Thoracic aorta (tissue), 2 donors: ENCODE results near the gene CLHC1. TPM values are rescaled to one million over a fixed set of nuclear protein-coding genes. Genes with fewer than 3 reads are reported as not detected.

ENCODE experiments used
- ATAC-seq: fragments of 150-250 bp; one replicate; pipeline ENCODE4 v1.8.0; 2017; ENCODE audit warnings: low read depth; ENCODE audit not compliant: insufficient number of reproducible peaks, low FRiP score
- DNase-seq: peaks from one replicate; pipeline ENCODE4 v3.0.0-alpha.2; 2020; ENCODE audit warnings: low spot score
- H3K27ac ChIP-seq, 2 donors: fragments of 200-600 bp; sonication (generic); 1 replicate in 1 of 2; 2 replicates in 1 of 2; pipeline ENCODE4 v1.5.1; 2016; ENCODE audit warnings: mild to moderate bottlenecking in 2 of 2, moderate library complexity in 2 of 2
- H3K27me3 ChIP-seq: fragments of 200-600 bp; sonication (generic); replicated peaks from 2 replicates; pipeline ENCODE4 v1.6.0; 2016; ENCODE audit warnings: mild to moderate bottlenecking; ENCODE audit not compliant: insufficient read depth
- H3K36me3 ChIP-seq: fragments of 200-600 bp; sonication (generic); one replicate; pipeline ENCODE4 v1.5.1; 2016
- H3K4me1 ChIP-seq, 2 donors: fragments of 200-600 bp; sonication (generic); 1 replicate in 1 of 2; 2 replicates in 1 of 2; pipeline versions ENCODE4 v1.5.1 to v1.6.0; 2016; ENCODE audit warnings: low read depth in 2 of 2, mild to moderate bottlenecking in 1 of 2; ENCODE audit not compliant: control insufficient read depth in 1 of 2
- H3K4me3 ChIP-seq: fragments of 200-600 bp; sonication (generic); 2 replicates; pipeline ENCODE4 v1.5.1; 2016; ENCODE audit warnings: mild to moderate bottlenecking
- H3K9me3 ChIP-seq: fragments of 200-600 bp; sonication (generic); 2 replicates; pipeline ENCODE4 v1.5.1; 2016
- CTCF ChIP-seq: fragments of 200-600 bp; sonication (generic); IDR thresholded peaks from one replicate; pipeline ENCODE4 v1.5.1; 2019; ENCODE audit warnings: antibody characterized with exemption
- total RNA-seq, 2 donors: library from RNA; depleted of rRNA; stranded (reverse); fragments of >200 nt; gene quantifications; one replicate each; pipeline versions ENCODE4 v1.1.0 to v1.2.3, GENCODE V29; 2016

Gene CLHC1
- total RNA-seq, 2 donors from 2014 or later = 0.28 to 8.4 TPM

- Histone ChIP-seq H3K27me3 (no peaks in the 10 kb centered on the region), H3K27ac (no peak overlapping the region), H3K36me3 (no peaks in the 10 kb centered on the region), H3K4me3 (no peak overlapping the region), H3K9me3 (no peaks in the 10 kb centered on the region), H3K4me1 (peaks cover 14 to 49% of the 10 kb centered on the region in 2 donors)
- ATAC-seq (no peak), DNase-seq (no peak)
- no peak for TF ChIP-seq CTCF
These were observed 67.3 kb downstream of the CLHC1 start for GRCh38 chr2:55164534-55165480.

- no peak overlapping the region for H3K4me3 ChIP-seq
- no peaks in the 10 kb centered on the region for H3K27me3 ChIP-seq
- ATAC-seq (no peak), DNase-seq (no peak)
- peak overlapping the region in 1 of 2 donors; percentile 33 for H3K27ac ChIP-seq
- peaks cover 19 to 46% of the 10 kb centered on the region in 2 donors for H3K4me1 ChIP-seq
- H3K36me3 ChIP-seq = no peaks in the 10 kb centered on the region
- TF ChIP-seq CTCF = no peak
- H3K9me3 ChIP-seq = no peaks in the 10 kb centered on the region
These were observed 68.1 kb downstream of the CLHC1 start for GRCh38 chr2:55163941-55164390.

- H3K4me3 ChIP-seq = no peak overlapping the region
- H3K9me3 ChIP-seq = no peaks in the 10 kb centered on the region
- H3K27me3 ChIP-seq = no peaks in the 10 kb centered on the region
- peaks cover 24 to 46% of the 10 kb centered on the region in 2 donors for H3K4me1 ChIP-seq
- no peaks in the 10 kb centered on the region for H3K36me3 ChIP-seq
- ATAC-seq (no peak), DNase-seq (no peak)
- H3K27ac ChIP-seq = peak overlapping the region; percentile 33 to 43
- TF ChIP-seq CTCF = no peak
These were observed 68.8 kb downstream of the CLHC1 start for GRCh38 chr2:55163274-55163721.

DNA sequence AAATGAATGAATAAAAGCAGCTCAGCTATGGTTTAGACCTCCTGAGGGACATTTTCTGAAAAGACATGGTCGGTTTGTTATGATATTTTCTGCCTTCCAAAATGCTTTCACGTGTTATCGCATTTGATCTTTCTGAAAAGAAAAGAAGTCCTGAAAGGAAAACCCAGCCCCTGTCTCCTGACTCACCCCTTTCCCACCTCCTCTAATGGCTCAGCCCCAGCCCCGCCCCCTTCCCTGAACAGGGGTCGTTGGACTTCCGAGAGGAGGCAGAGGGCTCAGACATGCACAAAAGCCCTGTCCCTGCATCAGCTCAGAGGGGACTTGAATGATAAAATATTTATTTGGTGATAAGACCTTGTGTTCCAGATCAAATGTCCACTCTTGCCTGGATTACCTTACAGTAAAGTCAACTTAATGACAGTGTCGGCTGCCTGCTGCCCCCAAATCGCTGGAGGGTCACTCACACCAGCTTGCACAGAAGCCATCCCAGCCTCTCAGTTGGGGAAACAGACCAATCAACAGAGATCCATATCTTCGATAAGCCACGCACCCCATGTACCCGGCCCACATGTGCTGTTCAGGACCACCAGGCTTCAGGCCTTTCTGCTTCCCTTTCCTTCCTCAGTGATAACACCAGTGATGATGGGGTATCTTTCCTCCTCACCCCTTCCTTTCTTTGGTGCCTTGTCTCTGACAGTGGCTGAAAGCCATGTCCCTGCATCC lies 69.6 kb downstream of the CLHC1 start:
- Histone ChIP-seq H3K9me3 (no peaks in the 10 kb centered on the region), H3K27ac (peak overlapping the region; percentile 33 to 43), H3K4me1 (peaks cover 27 to 46% of the 10 kb centered on the region in 2 donors), H3K36me3 (no peaks in the 10 kb centered on the region), H3K4me3 (no peak overlapping the region), H3K27me3 (no peaks in the 10 kb centered on the region)
- TF ChIP-seq CTCF = no peak
- DNase-seq (no peak), ATAC-seq (no peak)
